Prostate gland (tissue), 2 donors: Measurements from ENCODE around the gene ASB7.

Source experiments
- CTCF ChIP-seq, 4 experiments: fragments of 200-600 bp in 2 of 4; fragments of 450-650 bp in 2 of 4; sonication (generic) in 2 of 4; IDR thresholded peaks; 1 replicate in 3 of 4; 2 replicates in 1 of 4; pipeline ENCODE4 v1.5.1; 2016 to 2019; ENCODE audit warnings: antibody characterized with exemption in 4 of 4, mild to moderate bottlenecking in 2 of 4, moderate library complexity in 2 of 4
- POLR2AphosphoS5 ChIP-seq: sonication (generic); formaldehyde crosslinking; IDR thresholded peaks from one replicate; pipeline ENCODE4 v1.6.1; 2017; ENCODE audit warnings: antibody characterized with exemption

- no peak for TF ChIP-seq POLR2AphosphoS5
- no peak for TF ChIP-seq CTCF (IDR thresholded peaks at IDR 0.05)
Observed at GRCh38 chr15:100668348-100668745, 66.0 kb downstream of the ASB7 start.
